Neuronal stem cell (in vitro differentiated cells): ENCODE data around the gene VARS1.
"Not testable (repeated sequence)": the region's sequence is repeated elsewhere in the genome, so short reads cannot be mapped to it uniquely, and the experiment has no call there.

Experiments used
- DNase-seq: peaks from one replicate; pipeline ENCODE4 v3.0.0-alpha.2; 2013; ENCODE audit warnings: low spot score
- H2AFZ ChIP-seq: one replicate; pipeline ENCODE4 v1.6.1; 2013; ENCODE audit warnings: mild to moderate bottlenecking, low read length, inconsistent platforms
- H2AK5ac ChIP-seq: 2 replicates; pipeline ENCODE4 v1.6.1; 2013; ENCODE audit warnings: low read depth, mild to moderate bottlenecking, inconsistent platforms, low read length, moderate library complexity, mixed read lengths
- H2BK120ac ChIP-seq: 2 replicates; pipeline ENCODE4 v1.6.1; 2013; ENCODE audit warnings: low read depth, mild to moderate bottlenecking, inconsistent platforms, low read length, moderate library complexity, mixed read lengths
- H2BK12ac ChIP-seq: one replicate; pipeline ENCODE4 v1.6.1; 2013; ENCODE audit warnings: low read length, inconsistent platforms
- H2BK15ac ChIP-seq: 2 replicates; pipeline ENCODE4 v1.6.1; 2013; ENCODE audit warnings: mild to moderate bottlenecking, low read length, inconsistent platforms, mixed read lengths
- H2BK5ac ChIP-seq: one replicate; pipeline ENCODE4 v1.6.1; 2013; ENCODE audit warnings: inconsistent platforms, mild to moderate bottlenecking, low read length, moderate library complexity
- H3K14ac ChIP-seq: one replicate; pipeline ENCODE4 v1.6.1; 2013; ENCODE audit warnings: low read length, inconsistent platforms
- H3K18ac ChIP-seq: 2 replicates; pipeline ENCODE4 v1.6.1; 2013; ENCODE audit warnings: low read length, inconsistent platforms
- H3K23ac ChIP-seq: 2 replicates; pipeline ENCODE4 v1.6.1; 2013; ENCODE audit warnings: low read depth, mild to moderate bottlenecking, mixed read lengths, low read length, inconsistent platforms; ENCODE audit not compliant: poor library complexity
- H3K27ac ChIP-seq: replicated peaks from 3 replicates; pipeline ENCODE4 v1.5.1; 2013; ENCODE audit warnings: low read length, inconsistent platforms
- H3K27me3 ChIP-seq, 3 experiments: 2 replicates each; pipeline ENCODE4 v1.6.1; 2013; ENCODE audit warnings: low read length in 3 of 3, mild to moderate bottlenecking in 2 of 3, inconsistent platforms in 1 of 3, low read depth in 1 of 3, mixed read lengths in 1 of 3, moderate library complexity in 1 of 3; ENCODE audit not compliant: control insufficient read depth in 3 of 3, insufficient read depth in 3 of 3
- H3K36me3 ChIP-seq, 2 donors: replicated peaks in 1 of 2; 2 replicates each; pipeline ENCODE4 v1.6.1; 2013; ENCODE audit warnings: low read length in 2 of 2; ENCODE audit not compliant: control insufficient read depth in 2 of 2, insufficient read depth in 2 of 2
- H3K4ac ChIP-seq: 2 replicates; pipeline ENCODE4 v1.6.1; 2013; ENCODE audit warnings: inconsistent platforms, mild to moderate bottlenecking, low read length, moderate library complexity
- H3K4me1 ChIP-seq, 2 donors: 1 replicate in 1 of 2; 2 replicates in 1 of 2; pipeline ENCODE4 v1.6.1; 2013; ENCODE audit warnings: low read length in 2 of 2, low read depth in 1 of 2; ENCODE audit not compliant: control insufficient read depth in 2 of 2, insufficient read depth in 1 of 2
- H3K4me2 ChIP-seq: one replicate; pipeline ENCODE4 v1.6.1; 2013; ENCODE audit warnings: mild to moderate bottlenecking, low read length, inconsistent platforms; ENCODE audit not compliant: insufficient read depth, poor library complexity, severe bottlenecking
- H3K4me3 ChIP-seq, 2 donors: 2 replicates each; pipeline ENCODE4 v1.5.1; 2013; ENCODE audit warnings: low read length in 2 of 2, mild to moderate bottlenecking in 2 of 2, inconsistent platforms in 1 of 2, moderate library complexity in 1 of 2
- H3K79me1 ChIP-seq: one replicate; pipeline ENCODE4 v1.6.1; 2013; ENCODE audit warnings: low read depth, mild to moderate bottlenecking, inconsistent platforms, low read length, moderate library complexity
- H3K9ac ChIP-seq: one replicate; pipeline ENCODE4 v1.6.1; 2013; ENCODE audit warnings: mild to moderate bottlenecking, low read depth, low read length, inconsistent platforms; ENCODE audit not compliant: poor library complexity
- H3K9me3 ChIP-seq, 2 donors: replicated peaks in 1 of 2; 2 replicates each; pipeline versions ENCODE3 to v1.6.1; 2013; ENCODE audit warnings: low read length in 2 of 2, mild to moderate bottlenecking in 2 of 2, inconsistent platforms in 1 of 2, low read depth in 1 of 2, mixed read lengths in 1 of 2, moderate library complexity in 1 of 2; ENCODE audit not compliant: control insufficient read depth in 2 of 2, insufficient read depth in 1 of 2
- H4K8ac ChIP-seq: one replicate; pipeline ENCODE4 v1.6.1; 2013; ENCODE audit warnings: low read depth, mild to moderate bottlenecking, inconsistent platforms, low read length, moderate library complexity
- H4K91ac ChIP-seq: one replicate; pipeline ENCODE4 v1.6.1; 2013; ENCODE audit warnings: low read length, low read depth, mild to moderate bottlenecking, inconsistent platforms; ENCODE audit not compliant: poor library complexity
- WGBS, 2 donors: extraction: QIAGEN DNeasy Blood & Tissue Kit; methylation state at CpG; one replicate each; pipeline ENCODE4 v1.1.7; 2013; ENCODE audit warnings: missing lambda C conversion rate in 2 of 2, mixed read lengths in 1 of 2; ENCODE audit not compliant: insufficient read length in 2 of 2, insufficient replicate concordance in 1 of 2; ENCODE audit errors: extremely low coverage in 2 of 2; 5-methylcytosine and 5-hydroxymethylcytosine counted together

Gene VARS1

GRCh38 chr6:31808599-31808998 lies 13.0 kb upstream of the VARS1 start:
- not testable (repeated sequence) for H2AFZ ChIP-seq, H2AK5ac ChIP-seq, H3K4me2 ChIP-seq, H3K14ac ChIP-seq, H4K91ac ChIP-seq, H2BK5ac ChIP-seq, H3K79me1 ChIP-seq, H3K23ac ChIP-seq, H3K9me3 ChIP-seq, H3K4me3 ChIP-seq, H3K18ac ChIP-seq, DNase-seq, H3K4ac ChIP-seq, H3K27me3 ChIP-seq, H2BK15ac ChIP-seq, H3K27ac ChIP-seq, H3K9ac ChIP-seq, H3K4me1 ChIP-seq, H4K8ac ChIP-seq, H2BK120ac ChIP-seq, H2BK12ac ChIP-seq
- peaks cover 0 to 17% of the 10 kb centered on the region in 2 donors for H3K36me3 ChIP-seq
- no CpG with 5 or more reads among the region's 10 CpGs for WGBS, 2 donors

DNA sequence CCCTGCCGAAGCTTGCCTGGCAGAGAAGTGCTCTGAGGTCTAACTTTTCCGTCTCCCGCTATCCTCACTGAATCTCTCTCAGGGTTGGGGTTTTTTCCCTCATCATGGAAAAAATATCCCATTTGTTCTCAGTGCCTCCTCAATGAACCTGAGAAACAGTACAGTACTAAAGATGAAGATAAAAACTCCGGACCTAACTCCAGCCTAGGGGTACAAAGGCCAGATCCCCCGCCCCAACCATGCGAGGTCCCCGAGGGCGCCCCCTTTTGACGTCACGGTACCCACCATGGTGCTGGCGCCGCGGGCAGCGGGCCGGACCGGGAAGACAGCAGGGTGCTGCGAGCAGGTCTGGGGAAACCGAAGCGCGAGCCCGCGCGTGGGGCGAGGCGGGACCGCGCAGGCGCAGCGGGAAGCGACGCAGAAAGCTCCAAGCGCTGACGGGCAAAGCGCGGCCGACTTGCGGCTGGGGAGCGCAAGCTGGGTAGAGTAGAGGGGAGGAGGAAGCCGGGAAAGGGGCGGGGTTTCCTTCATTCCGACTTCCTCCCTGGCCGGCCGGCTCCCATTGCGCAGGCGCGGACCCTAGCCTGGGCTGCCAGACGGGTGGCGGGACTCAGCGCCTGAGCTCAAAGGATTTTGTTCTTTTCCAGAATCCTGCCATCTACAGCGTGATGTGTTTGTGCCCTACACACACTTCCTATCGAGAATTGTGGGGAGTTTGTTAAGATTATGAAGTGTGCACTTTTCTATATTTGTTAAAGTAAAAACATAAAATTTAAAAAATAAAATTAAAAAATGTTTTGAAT lies 11.1 kb upstream of the VARS1 start, which contains the start of gene LSM2:
Gene LSM2 (minus strand): TSS at position 497 of the 803 bp plus-strand sequence. CDS start 209 bp downstream, at position 288.
- Histone ChIP-seq H4K91ac (no peak within 1 kb of the TSS), H3K4ac (no peak within 1 kb of the TSS), H3K4me3 (peak within 1 kb of the TSS; percentile 76 to 100), H3K9ac (peak within 1 kb of the TSS; percentile 98), H2AFZ (peak within 1 kb of the TSS; percentile 98), H3K14ac (peak within 1 kb of the TSS; percentile 39), H4K8ac (no peak within 1 kb of the TSS), H3K4me2 (peak within 1 kb of the TSS; percentile 74), H2BK120ac (no peak within 1 kb of the TSS), H3K79me1 (peaks cover 2% of the 10 kb centered on the region), H3K23ac (peak within 1 kb of the TSS; percentile 97), H2BK12ac (no peak within 1 kb of the TSS), H2AK5ac (no peak within 1 kb of the TSS), H2BK5ac (no peak within 1 kb of the TSS), H3K27ac (peak within 1 kb of the TSS; percentile 96), H3K18ac (peak within 1 kb of the TSS; percentile 99), H2BK15ac (no peak within 1 kb of the TSS), H3K9me3 (no peaks in the 10 kb centered on the region), H3K4me1 (peaks cover 2% of the 10 kb centered on the region in 2 donors), H3K36me3 (peaks cover 3 to 32% of the 10 kb centered on the region in 2 donors), H3K27me3 (no peaks in the 10 kb centered on the region)
- WGBS, 2 donors = no CpG with 5 or more reads among the region's 51 CpGs
- peak; percentile 98 for DNase-seq

DNA sequence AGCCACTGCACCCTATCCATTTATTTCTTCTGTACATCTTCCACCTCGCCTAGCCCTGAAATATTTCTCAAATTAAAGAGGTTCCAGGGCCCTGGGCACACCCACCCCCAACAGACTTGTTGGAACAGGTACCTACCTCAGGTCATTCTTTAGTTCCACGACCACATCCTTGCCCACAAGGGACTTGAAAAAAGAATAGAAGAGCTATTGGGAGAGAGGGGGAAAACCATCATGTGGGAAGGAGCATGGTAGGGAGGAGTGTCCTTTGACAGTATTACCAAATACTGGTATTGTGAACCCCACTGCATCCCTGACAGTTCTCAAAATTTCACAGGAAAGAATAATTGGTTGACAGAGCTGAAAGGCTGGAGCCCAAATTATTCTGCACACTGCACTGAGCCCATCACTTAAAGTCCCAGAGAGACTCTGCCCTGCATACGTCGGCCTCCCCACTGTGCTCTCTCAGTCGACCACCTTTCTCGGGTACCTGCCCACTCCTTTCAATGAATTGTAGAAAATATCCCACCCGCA lies 10.5 kb upstream of the VARS1 start:
- Histone ChIP-seq H3K79me1 (peaks cover 2% of the 10 kb centered on the region), H3K27ac (peak overlapping the region; percentile 96), H2BK120ac (no peak overlapping the region), H3K23ac (no peak overlapping the region), H3K27me3 (no peaks in the 10 kb centered on the region), H4K91ac (no peak overlapping the region), H3K4ac (no peak overlapping the region), H4K8ac (no peak overlapping the region), H3K36me3 (peaks cover 3 to 39% of the 10 kb centered on the region in 2 donors), H3K4me1 (peaks cover 2% of the 10 kb centered on the region in 2 donors), H3K4me3 (peak overlapping the region; percentile 76 to 100), H3K18ac (peak overlapping the region; percentile 12), H2BK15ac (no peak overlapping the region), H2AK5ac (no peak overlapping the region), H3K14ac (no peak overlapping the region), H2BK5ac (no peak overlapping the region), H3K4me2 (peak overlapping the region; percentile 74), H3K9ac (peak overlapping the region; percentile 71), H3K9me3 (no peaks in the 10 kb centered on the region), H2BK12ac (no peak overlapping the region), H2AFZ (peak overlapping the region; percentile 98)
- WGBS, 2 donors = no CpG with 5 or more reads among the region's 7 CpGs
- DNase-seq = no peak
